SK-N-SH treated with all-trans-retinoic acid at 6 μM for 48 hours (cell line): ENCODE measurements around the gene APOBEC3C.
"Not testable (repeated sequence)": the region's sequence is repeated elsewhere in the genome, so short reads cannot be mapped to it uniquely, and the experiment has no call there.

ENCODE experiments used
- ATAC-seq: fragments of 200-7000 bp; cut with Tn5 transposase; 3 replicates; pipeline ENCODE4 v1.9.1; 2020; ENCODE audit warnings: mild to moderate bottlenecking, moderate library complexity
- ARNTL ChIP-seq: fragments of 450-650 bp; formaldehyde crosslinking; IDR thresholded peaks from 2 replicates; pipeline ENCODE4 v1.5.0; 2020; ENCODE audit warnings: low read depth, mild to moderate bottlenecking, moderate library complexity, borderline replicate concordance
- BACH2 ChIP-seq: fragments of 250-450 bp; sonication (Bioruptor Pico); IDR thresholded peaks from 2 replicates; pipeline ENCODE4 v1.9.0; 2021; ENCODE audit warnings: mild to moderate bottlenecking, borderline replicate concordance
- CREB5 ChIP-seq: fragments of 250-450 bp; sonication (Bioruptor Pico); IDR thresholded peaks from 2 replicates; pipeline ENCODE4 v1.5.1; 2020; ENCODE audit warnings: low read depth, mild to moderate bottlenecking, moderate library complexity
- CSDC2 ChIP-seq: fragments of 250-450 bp; sonication (Bioruptor Pico); IDR thresholded peaks from 2 replicates; pipeline ENCODE4 v1.5.0; 2020; ENCODE audit warnings: mild to moderate bottlenecking, moderate library complexity
- ESRRG ChIP-seq: fragments of 250-450 bp; sonication (Bioruptor Pico); IDR thresholded peaks from 2 replicates; pipeline ENCODE4 v1.6.1; 2021; ENCODE audit warnings: mild to moderate bottlenecking
- GLIS3 ChIP-seq: fragments of 250-450 bp; sonication (Bioruptor Pico); IDR thresholded peaks from 2 replicates; pipeline ENCODE4 v1.5.0; 2020; ENCODE audit warnings: mild to moderate bottlenecking, moderate library complexity
- ISL1 ChIP-seq: fragments of 250-450 bp; sonication (Bioruptor Pico); IDR thresholded peaks from 2 replicates; pipeline ENCODE4 v2.1.2; 2022; ENCODE audit warnings: mild to moderate bottlenecking, moderate library complexity
- OSR1 ChIP-seq: fragments of 250-450 bp; sonication (Bioruptor Pico); IDR thresholded peaks from 2 replicates; pipeline ENCODE4 v1.8.0; 2022; ENCODE audit warnings: moderate library complexity, mild to moderate bottlenecking, inconsistent platforms
- PATZ1 ChIP-seq: fragments of 250-450 bp; sonication (Bioruptor Pico); IDR thresholded peaks from 2 replicates; pipeline ENCODE4 v1.8.0; 2020; ENCODE audit warnings: mild to moderate bottlenecking, moderate library complexity, borderline replicate concordance
- RARB ChIP-seq: fragments of 250-450 bp; sonication (Bioruptor Pico); IDR thresholded peaks from 2 replicates; pipeline ENCODE4 v1.8.0; 2021; ENCODE audit warnings: mild to moderate bottlenecking, moderate library complexity
- SNAI2 ChIP-seq: fragments of 250-450 bp; sonication (Bioruptor Pico); IDR thresholded peaks from 2 replicates; pipeline ENCODE4 v1.5.0; 2020; ENCODE audit warnings: mild to moderate bottlenecking, moderate library complexity
- TOX ChIP-seq: fragments of 250-450 bp; sonication (Bioruptor Pico); IDR thresholded peaks from 2 replicates; pipeline ENCODE4 v1.8.0; 2021; ENCODE audit warnings: mild to moderate bottlenecking, moderate library complexity, borderline replicate concordance
- TSHZ2 ChIP-seq: fragments of 250-450 bp; sonication (Bioruptor Pico); IDR thresholded peaks from 2 replicates; pipeline ENCODE4 v1.5.0; 2020; ENCODE audit warnings: mild to moderate bottlenecking, moderate library complexity
- ZFP3 ChIP-seq: fragments of 250-450 bp; sonication (Bioruptor Pico); IDR thresholded peaks from 2 replicates; pipeline ENCODE4 v1.5.0; 2020; ENCODE audit warnings: mild to moderate bottlenecking, moderate library complexity
- ZFP30 ChIP-seq: fragments of 450-650 bp; formaldehyde crosslinking; IDR thresholded peaks from 2 replicates; pipeline ENCODE4 v1.5.0; 2022; ENCODE audit warnings: mild to moderate bottlenecking, moderate library complexity
- ZNF565 ChIP-seq: fragments of 450-650 bp; formaldehyde crosslinking; conservative IDR thresholded peaks from 2 replicates; pipeline ENCODE4 v1.5.0; 2020; ENCODE audit warnings: low read depth, mild to moderate bottlenecking, moderate library complexity
- ZNF70 ChIP-seq: fragments of 450-650 bp; formaldehyde crosslinking; IDR thresholded peaks from 2 replicates; pipeline ENCODE4 v1.5.0; 2020; ENCODE audit warnings: mild to moderate bottlenecking, moderate library complexity
- ZNF8 ChIP-seq: fragments of 450-650 bp; formaldehyde crosslinking; IDR thresholded peaks from 2 replicates; pipeline ENCODE4 v1.5.0; 2020; ENCODE audit warnings: mild to moderate bottlenecking, moderate library complexity
- TF ChIP-seq, protein P1 (sequence below): fragments of 250-450 bp; sonication (Bioruptor Pico); IDR thresholded peaks from 2 replicates; pipeline ENCODE4 v1.5.1; 2021; ENCODE audit warnings: mild to moderate bottlenecking, moderate library complexity
- TF ChIP-seq, protein P2 (sequence below): fragments of 250-450 bp; sonication (Bioruptor Pico); IDR thresholded peaks from 2 replicates; pipeline ENCODE4 v1.8.0; 2021; ENCODE audit warnings: low read depth, mild to moderate bottlenecking, moderate library complexity, borderline replicate concordance

Gene APOBEC3C

GRCh38 chr22:38974170-38974825, 39.8 kb upstream of the APOBEC3C start:
- ATAC-seq = no peak
- TF ChIP-seq GLIS3 (CRISPR knock-in tag) (no peak), ZNF8 (no peak), TSHZ2 (CRISPR knock-in tag) (no peak), CSDC2 (no peak), CREB5 (CRISPR knock-in tag) (no peak), RARB (CRISPR knock-in tag) (no peak), ISL1 (CRISPR knock-in tag) (no peak), ZFP30 (CRISPR knock-in tag) (no peak), ESRRG (no peak), ZFP3 (CRISPR knock-in tag) (no peak), SNAI2 (CRISPR knock-in tag) (no peak), ARNTL (CRISPR knock-in tag) (no peak), PATZ1 (no peak), OSR1 (CRISPR knock-in tag) (no peak), ZNF70 (CRISPR knock-in tag) (no peak), ZNF565 (CRISPR knock-in tag) (no peak), BACH2 (CRISPR knock-in tag) (no peak), TOX (CRISPR knock-in tag) (no peak)
- TF ChIP-seq, protein P1, sequence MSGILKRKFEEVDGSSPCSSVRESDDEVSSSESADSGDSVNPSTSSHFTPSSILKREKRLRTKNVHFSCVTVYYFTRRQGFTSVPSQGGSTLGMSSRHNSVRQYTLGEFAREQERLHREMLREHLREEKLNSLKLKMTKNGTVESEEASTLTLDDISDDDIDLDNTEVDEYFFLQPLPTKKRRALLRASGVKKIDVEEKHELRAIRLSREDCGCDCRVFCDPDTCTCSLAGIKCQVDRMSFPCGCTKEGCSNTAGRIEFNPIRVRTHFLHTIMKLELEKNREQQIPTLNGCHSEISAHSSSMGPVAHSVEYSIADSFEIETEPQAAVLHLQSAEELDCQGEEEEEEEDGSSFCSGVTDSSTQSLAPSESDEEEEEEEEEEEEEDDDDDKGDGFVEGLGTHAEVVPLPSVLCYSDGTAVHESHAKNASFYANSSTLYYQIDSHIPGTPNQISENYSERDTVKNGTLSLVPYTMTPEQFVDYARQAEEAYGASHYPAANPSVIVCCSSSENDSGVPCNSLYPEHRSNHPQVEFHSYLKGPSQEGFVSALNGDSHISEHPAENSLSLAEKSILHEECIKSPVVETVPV = no peak
- TF ChIP-seq, protein P2, sequence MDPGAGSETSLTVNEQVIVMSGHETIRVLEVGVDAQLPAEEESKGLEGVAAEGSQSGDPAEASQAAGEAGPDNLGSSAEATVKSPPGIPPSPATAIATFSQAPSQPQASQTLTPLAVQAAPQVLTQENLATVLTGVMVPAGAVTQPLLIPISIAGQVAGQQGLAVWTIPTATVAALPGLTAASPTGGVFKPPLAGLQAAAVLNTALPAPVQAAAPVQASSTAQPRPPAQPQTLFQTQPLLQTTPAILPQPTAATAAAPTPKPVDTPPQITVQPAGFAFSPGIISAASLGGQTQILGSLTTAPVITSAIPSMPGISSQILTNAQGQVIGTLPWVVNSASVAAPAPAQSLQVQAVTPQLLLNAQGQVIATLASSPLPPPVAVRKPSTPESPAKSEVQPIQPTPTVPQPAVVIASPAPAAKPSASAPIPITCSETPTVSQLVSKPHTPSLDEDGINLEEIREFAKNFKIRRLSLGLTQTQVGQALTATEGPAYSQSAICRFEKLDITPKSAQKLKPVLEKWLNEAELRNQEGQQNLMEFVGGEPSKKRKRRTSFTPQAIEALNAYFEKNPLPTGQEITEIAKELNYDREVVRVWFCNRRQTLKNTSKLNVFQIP (CRISPR knock-in tag) = no peak

GRCh38 chr22:38974826-38975175, 39.3 kb upstream of the APOBEC3C start:
- TF ChIP-seq GLIS3 (CRISPR knock-in tag) = no peak
- no peak for TF ChIP-seq TOX (CRISPR knock-in tag)
- no peak for TF ChIP-seq RARB (CRISPR knock-in tag)
- TF ChIP-seq, protein P2 (CRISPR knock-in tag) = no peak
- no peak for TF ChIP-seq ZFP3 (CRISPR knock-in tag)
- TF ChIP-seq TSHZ2 (CRISPR knock-in tag) = no peak
- ATAC-seq = no peak

GRCh38 chr22:38977289-38977688, 36.8 kb upstream of the APOBEC3C start:
- ATAC-seq = not testable (repeated sequence)

DNA sequence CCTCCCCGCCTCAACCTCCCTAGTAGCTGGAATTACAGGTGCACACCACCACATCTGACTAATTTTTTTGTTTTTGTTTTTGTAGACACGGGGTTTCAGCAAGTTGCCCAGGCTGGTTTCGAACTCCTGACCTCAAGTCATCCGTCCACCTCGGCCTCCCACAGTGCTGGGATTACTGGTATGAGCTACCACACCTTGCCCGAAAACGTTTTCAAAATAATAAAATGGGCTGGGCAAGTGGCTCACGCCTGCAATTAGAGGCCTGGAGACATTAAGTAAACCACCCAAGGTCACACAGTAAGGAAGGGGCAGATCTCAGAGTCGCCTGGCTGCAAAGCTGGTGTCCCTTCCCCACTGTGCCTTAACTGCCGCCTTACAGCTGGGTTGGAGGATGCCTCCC, 33.5 kb upstream of the APOBEC3C start:
- not testable (repeated sequence) for ATAC-seq
